ENCODE data around the gene ACO2.
A peak's percentile ranks its signal among the peaks of the same experiment; 100 is the strongest.
"Not testable (repeated sequence)": the region's sequence is repeated elsewhere in the genome, so short reads cannot be mapped to it uniquely, and the experiment has no call there.

Gene ACO2

DNA sequence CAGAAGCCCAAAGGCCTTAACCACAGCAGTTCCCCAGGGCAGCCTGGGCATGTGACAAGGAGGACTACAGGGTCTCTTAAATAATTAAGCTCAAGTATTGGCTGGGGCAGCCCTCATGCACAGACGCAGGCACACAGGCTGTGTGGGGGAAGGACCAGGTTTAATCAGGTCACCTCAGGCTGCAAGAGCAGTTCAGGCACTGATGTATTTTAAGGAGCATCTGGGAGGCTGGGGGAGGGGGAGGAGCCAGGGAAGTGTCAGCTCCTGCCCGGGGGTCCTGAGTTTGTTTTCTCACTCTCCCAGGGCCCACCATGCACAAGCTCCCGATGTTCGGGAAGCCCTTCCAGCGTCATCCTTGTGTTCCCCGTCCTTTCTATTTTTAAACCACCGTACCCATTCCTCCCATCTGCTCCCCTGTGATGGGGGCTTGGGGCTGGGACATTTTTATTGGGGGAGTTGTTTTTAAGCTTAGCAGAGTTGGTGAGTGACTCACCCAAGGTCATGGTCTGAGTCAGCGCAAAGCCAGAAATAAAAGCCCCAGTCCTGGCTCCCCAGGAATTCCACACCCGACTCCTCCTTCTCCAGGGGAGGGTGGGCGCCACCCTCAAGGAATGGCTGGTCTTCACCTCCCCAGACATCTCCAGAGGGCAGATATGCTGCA lies 94.3 kb downstream of the ACO2 start:
- Histone ChIP-seq H3K27ac (ENCODE audit: low read depth, low read length) (peak overlapping the region; percentile 71), H3K4me1 (ENCODE audit: control insufficient read depth, insufficient read depth, low read length) (peaks cover 35% of the 10 kb centered on the region), H3K9me3 (ENCODE audit: control insufficient read depth, insufficient read depth, low read length) (no peaks in the 10 kb centered on the region), H3K4me3 (ENCODE audit: low read depth, low read length) (no peak overlapping the region), H3K9ac (ENCODE audit: low read depth, low read length) (no peak overlapping the region), H3K27me3 (ENCODE audit: control insufficient read depth, insufficient read depth, low read length) (no peaks in the 10 kb centered on the region), H3K36me3 (ENCODE audit: control insufficient read depth, insufficient read depth, low read length) (no peaks in the 10 kb centered on the region)

DNA sequence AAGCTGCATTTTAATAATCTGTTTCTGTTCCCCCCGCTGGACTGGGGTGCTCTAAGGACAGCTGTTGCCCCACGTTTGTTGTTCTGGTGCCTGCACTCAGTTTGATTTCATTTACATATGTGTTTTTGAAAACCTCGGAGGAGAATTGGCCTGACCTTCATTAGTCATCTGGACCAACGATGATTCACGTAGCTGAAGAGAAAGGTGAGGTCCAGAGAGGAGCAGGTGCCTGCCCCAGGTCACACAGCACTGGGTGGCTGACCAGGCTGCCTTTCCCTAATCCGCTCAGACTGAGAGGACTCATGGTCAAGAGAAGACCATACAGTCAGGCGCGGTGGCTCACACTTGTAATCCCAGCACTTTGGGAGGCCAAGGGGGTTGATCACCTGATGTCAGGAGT lies 95.6 kb downstream of the ACO2 start:
- Histone ChIP-seq H3K9me3 (ENCODE audit: control insufficient read depth, insufficient read depth, low read length) (no peaks in the 10 kb centered on the region), H3K36me3 (ENCODE audit: control insufficient read depth, insufficient read depth, low read length) (no peaks in the 10 kb centered on the region), H3K27ac (ENCODE audit: low read depth, low read length) (no peak overlapping the region), H3K4me1 (ENCODE audit: control insufficient read depth, insufficient read depth, low read length) (peaks cover 35% of the 10 kb centered on the region), H3K4me3 (ENCODE audit: low read depth, low read length) (no peak overlapping the region), H3K9ac (ENCODE audit: low read depth, low read length) (no peak overlapping the region), H3K27me3 (ENCODE audit: control insufficient read depth, insufficient read depth, low read length) (no peaks in the 10 kb centered on the region)

DNA sequence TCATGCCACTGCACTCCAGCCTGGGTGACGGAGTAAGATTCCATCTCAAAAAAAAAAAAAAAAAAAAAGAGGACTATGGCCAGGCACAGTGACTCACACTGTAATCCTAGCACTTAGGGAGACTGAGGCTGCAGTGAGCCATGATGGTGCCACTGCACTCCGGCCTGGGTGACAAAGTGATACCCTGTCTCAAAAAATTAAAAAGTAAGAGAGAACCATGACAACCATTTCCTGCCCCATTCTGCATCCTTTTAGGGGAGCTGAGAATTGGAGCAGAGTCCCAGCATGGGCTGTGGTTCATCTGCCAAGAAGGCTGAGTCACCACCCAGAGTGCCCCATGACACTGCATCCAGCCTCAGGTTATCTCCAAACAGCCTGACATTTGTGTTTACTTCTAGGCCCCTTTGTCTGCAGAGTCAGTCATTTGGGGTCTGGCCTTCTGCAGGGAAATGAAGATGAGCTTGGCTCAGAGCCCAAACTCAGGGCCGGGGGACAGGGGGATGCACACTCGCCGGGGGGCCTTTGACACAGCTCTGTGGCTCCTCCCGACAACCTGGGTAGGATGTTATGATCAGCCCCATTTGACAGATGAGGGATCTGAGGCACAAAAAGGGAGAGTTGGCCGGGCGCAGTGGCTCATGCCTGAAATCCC lies 96.6 kb downstream of the ACO2 start:
- Histone ChIP-seq H3K27me3 (ENCODE audit: control insufficient read depth, insufficient read depth, low read length) (no peaks in the 10 kb centered on the region), H3K4me3 (ENCODE audit: low read depth, low read length) (no peak overlapping the region), H3K27ac (ENCODE audit: low read depth, low read length) (peak overlapping the region; percentile 73), H3K4me1 (ENCODE audit: control insufficient read depth, insufficient read depth, low read length) (peaks cover 29% of the 10 kb centered on the region), H3K36me3 (ENCODE audit: control insufficient read depth, insufficient read depth, low read length) (no peaks in the 10 kb centered on the region), H3K9ac (ENCODE audit: low read depth, low read length) (no peak overlapping the region), H3K9me3 (ENCODE audit: control insufficient read depth, insufficient read depth, low read length) (no peaks in the 10 kb centered on the region)

DNA sequence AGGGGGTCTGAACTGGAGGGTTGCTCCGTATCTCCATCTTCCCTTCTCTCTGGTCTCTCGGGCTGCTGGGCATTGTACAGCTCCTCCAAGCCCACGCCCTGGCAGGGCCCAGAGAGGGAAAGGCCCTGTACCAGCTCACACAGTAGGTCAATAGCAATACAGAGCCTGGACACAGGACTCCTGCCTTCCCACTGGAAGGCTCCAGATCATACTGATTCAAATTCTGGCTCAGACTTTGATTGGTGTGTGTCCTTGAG lies 98.5 kb downstream of the ACO2 start:
- Histone ChIP-seq H3K27ac (ENCODE audit: low read depth, low read length) (no peak overlapping the region), H3K4me3 (ENCODE audit: low read depth, low read length) (no peak overlapping the region), H3K9ac (ENCODE audit: low read depth, low read length) (no peak overlapping the region), H3K36me3 (ENCODE audit: control insufficient read depth, insufficient read depth, low read length) (no peaks in the 10 kb centered on the region), H3K4me1 (ENCODE audit: control insufficient read depth, insufficient read depth, low read length) (peaks cover 10% of the 10 kb centered on the region; the same call in 1 of the 2 replicates), H3K27me3 (ENCODE audit: control insufficient read depth, insufficient read depth, low read length) (no peaks in the 10 kb centered on the region), H3K9me3 (ENCODE audit: control insufficient read depth, insufficient read depth, low read length) (no peaks in the 10 kb centered on the region)

DNA sequence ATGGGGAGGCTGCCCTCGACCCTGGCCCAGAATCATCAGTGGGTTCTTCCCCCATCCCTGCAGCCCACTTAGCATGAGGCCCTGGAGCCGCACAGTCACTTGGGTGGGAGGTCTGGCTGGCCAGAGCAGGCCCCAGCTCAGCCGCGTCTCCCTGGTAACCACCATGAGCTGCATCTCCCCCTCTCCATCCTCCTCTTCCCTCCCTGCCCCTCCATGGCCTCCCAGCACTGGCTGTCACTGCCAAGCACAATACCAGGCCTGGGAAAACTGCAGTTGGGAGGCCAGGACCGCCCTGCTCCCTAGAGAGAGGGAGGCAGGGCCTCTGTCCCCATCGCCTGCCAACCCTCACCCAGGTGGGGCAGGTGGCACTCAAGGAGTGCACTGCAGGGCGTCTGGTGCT lies 99.9 kb downstream of the ACO2 start:
- H3K9me3 ChIP-seq (ENCODE audit: control insufficient read depth, insufficient read depth, low read length), result no peaks in the 10 kb centered on the region
- H3K4me1 ChIP-seq (ENCODE audit: control insufficient read depth, insufficient read depth, low read length), result no peaks in the 10 kb centered on the region
- H3K27ac ChIP-seq (ENCODE audit: low read depth, low read length), result no peak overlapping the region
- H3K4me3 ChIP-seq (ENCODE audit: low read depth, low read length), result no peak overlapping the region
- no peaks in the 10 kb centered on the region for H3K27me3 ChIP-seq (ENCODE audit: control insufficient read depth, insufficient read depth, low read length)
- no peaks in the 10 kb centered on the region for H3K36me3 ChIP-seq (ENCODE audit: control insufficient read depth, insufficient read depth, low read length)
- H3K9ac ChIP-seq (ENCODE audit: low read depth, low read length), result no peak overlapping the region

DNA sequence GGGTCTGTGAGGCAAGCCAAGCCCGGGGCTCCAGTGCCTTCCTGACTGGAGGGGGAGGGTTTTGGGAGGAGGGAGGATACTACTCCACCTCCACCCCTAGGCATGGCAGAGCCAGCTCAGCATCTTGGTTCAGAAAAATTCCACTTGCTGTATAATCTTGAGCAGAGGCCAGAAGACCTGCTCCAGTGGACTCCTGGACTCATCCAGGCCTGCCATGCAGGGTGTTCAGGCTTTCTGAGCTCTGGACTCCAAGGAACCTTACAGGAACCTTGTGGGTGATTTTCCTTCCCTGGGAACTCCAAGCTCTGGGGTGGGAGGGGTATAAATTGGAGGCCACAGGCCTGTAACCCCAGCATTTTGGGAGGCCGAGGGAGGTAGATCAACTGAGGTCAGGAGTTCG lies 101.3 kb downstream of the ACO2 start:
- Histone ChIP-seq H3K36me3 (ENCODE audit: control insufficient read depth, insufficient read depth, low read length) (no peaks in the 10 kb centered on the region), H3K4me1 (ENCODE audit: control insufficient read depth, insufficient read depth, low read length) (no peaks in the 10 kb centered on the region), H3K4me3 (ENCODE audit: low read depth, low read length) (no peak overlapping the region), H3K9me3 (ENCODE audit: control insufficient read depth, insufficient read depth, low read length) (no peaks in the 10 kb centered on the region), H3K9ac (ENCODE audit: low read depth, low read length) (no peak overlapping the region), H3K27ac (ENCODE audit: low read depth, low read length) (no peak overlapping the region), H3K27me3 (ENCODE audit: control insufficient read depth, insufficient read depth, low read length) (no peaks in the 10 kb centered on the region)

DNA sequence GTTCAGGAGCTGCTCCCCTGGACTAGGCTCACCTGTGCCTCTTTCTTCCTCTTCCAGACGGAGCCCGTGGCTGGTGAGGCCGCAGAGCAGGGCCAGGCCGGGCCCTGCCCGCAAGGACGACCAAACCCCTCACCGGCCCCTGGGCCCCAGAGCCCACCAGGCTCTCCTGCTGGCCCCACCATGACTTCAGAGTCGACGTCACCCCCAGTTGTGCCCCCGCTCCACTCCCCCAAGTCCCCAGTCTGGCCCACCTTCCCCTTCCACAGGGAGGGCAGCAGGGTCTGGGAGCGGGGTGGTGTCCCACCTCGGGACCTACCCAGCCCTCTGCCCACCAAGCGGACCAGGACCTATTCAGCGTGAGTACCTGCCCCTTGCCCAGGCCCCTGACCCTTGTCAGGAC lies 102.9 kb downstream of the ACO2 start:
- H3K27ac ChIP-seq (ENCODE audit: low read depth, low read length), result no peak overlapping the region
- no peaks in the 10 kb centered on the region for H3K36me3 ChIP-seq (ENCODE audit: control insufficient read depth, insufficient read depth, low read length)
- H3K9me3 ChIP-seq (ENCODE audit: control insufficient read depth, insufficient read depth, low read length), result no peaks in the 10 kb centered on the region
- no peak overlapping the region for H3K9ac ChIP-seq (ENCODE audit: low read depth, low read length)
- H3K27me3 ChIP-seq (ENCODE audit: control insufficient read depth, insufficient read depth, low read length), result no peaks in the 10 kb centered on the region
- no peaks in the 10 kb centered on the region for H3K4me1 ChIP-seq (ENCODE audit: control insufficient read depth, insufficient read depth, low read length)
- no peak overlapping the region for H3K4me3 ChIP-seq (ENCODE audit: low read depth, low read length)

DNA sequence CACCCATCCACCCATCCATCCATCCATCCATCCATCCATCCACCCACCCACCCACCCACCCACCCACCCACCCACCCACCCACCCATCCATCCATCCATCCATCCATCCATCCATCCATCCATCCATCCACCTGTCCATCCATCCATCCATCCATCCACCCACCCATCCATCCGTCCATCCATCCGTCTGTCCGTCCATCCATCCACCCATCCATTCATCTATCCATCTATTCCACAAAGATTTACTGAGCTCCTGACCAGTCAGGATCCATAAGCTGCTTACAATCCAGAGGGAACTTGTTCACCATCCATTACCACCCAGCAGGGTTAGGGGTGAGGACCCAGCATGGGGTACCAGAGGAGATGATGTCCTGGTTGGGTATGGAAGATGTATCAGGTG lies 103.4 kb downstream of the ACO2 start:
- not testable (repeated sequence) for H3K9ac ChIP-seq (ENCODE audit: low read depth, low read length); H3K9me3 ChIP-seq (ENCODE audit: control insufficient read depth, insufficient read depth, low read length); H3K4me3 ChIP-seq (ENCODE audit: low read depth, low read length); H3K4me1 ChIP-seq (ENCODE audit: control insufficient read depth, insufficient read depth, low read length); H3K27ac ChIP-seq (ENCODE audit: low read depth, low read length); H3K27me3 ChIP-seq (ENCODE audit: control insufficient read depth, insufficient read depth, low read length); H3K36me3 ChIP-seq (ENCODE audit: control insufficient read depth, insufficient read depth, low read length)

DNA sequence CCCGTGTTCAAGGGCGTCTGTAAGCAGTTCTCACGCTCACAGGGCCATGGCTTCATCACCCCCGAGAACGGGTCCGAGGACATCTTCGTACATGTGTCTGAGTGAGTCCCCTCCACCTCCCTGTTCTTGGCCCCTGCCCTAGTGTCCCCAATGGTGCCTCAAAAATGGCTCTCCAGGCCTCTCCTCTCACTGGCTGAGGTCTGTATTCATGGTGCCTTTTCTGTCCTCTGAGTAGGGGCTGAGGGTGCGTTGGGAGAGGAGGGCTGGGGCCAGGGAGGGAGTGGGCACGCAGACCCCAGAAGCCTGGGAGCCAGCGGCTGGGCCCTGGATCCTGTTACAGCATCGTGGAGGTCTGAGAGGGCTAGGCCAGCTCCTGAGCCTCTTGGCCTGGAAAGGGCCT lies 104.8 kb downstream of the ACO2 start:
- Histone ChIP-seq H3K4me3 (ENCODE audit: low read depth, low read length) (no peak overlapping the region), H3K9me3 (ENCODE audit: control insufficient read depth, insufficient read depth, low read length) (no peaks in the 10 kb centered on the region), H3K27ac (ENCODE audit: low read depth, low read length) (no peak overlapping the region), H3K9ac (ENCODE audit: low read depth, low read length) (no peak overlapping the region), H3K4me1 (ENCODE audit: control insufficient read depth, insufficient read depth, low read length) (no peaks in the 10 kb centered on the region), H3K27me3 (ENCODE audit: control insufficient read depth, insufficient read depth, low read length) (no peaks in the 10 kb centered on the region), H3K36me3 (ENCODE audit: control insufficient read depth, insufficient read depth, low read length) (no peaks in the 10 kb centered on the region)

DNA sequence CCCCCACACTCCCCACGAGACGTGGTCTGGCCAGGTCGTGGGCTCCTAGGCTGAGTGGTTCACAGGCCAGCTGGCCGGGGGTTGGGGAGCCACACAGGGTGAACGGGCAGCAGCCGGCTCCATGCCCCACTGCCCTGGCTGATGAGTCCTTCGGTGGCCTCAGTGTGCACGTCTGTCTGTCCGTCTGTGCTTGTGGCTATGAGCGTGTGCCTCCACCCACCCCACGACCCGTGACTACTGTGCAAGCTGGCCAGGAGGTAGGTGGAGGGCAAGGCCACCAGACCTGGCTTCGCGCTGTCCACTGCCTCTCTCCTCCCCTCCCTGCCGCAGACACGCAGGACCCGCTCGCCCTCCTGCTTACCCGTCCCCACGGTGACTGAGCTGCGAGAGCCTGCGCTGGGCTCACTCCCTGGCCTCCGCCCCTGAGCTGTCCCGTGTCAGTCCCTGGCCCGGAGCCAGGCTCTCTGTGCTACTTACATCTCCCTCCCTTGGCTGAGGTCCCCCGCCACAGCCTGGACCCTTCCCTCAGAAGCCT lies 106.0 kb downstream of the ACO2 start:
- Histone ChIP-seq H3K36me3 (ENCODE audit: control insufficient read depth, insufficient read depth, low read length) (no peaks in the 10 kb centered on the region), H3K9me3 (ENCODE audit: control insufficient read depth, insufficient read depth, low read length) (no peaks in the 10 kb centered on the region), H3K27ac (ENCODE audit: low read depth, low read length) (no peak overlapping the region), H3K9ac (ENCODE audit: low read depth, low read length) (no peak overlapping the region), H3K4me3 (ENCODE audit: low read depth, low read length) (no peak overlapping the region), H3K27me3 (ENCODE audit: control insufficient read depth, insufficient read depth, low read length) (no peaks in the 10 kb centered on the region), H3K4me1 (ENCODE audit: control insufficient read depth, insufficient read depth, low read length) (no peaks in the 10 kb centered on the region)

DNA sequence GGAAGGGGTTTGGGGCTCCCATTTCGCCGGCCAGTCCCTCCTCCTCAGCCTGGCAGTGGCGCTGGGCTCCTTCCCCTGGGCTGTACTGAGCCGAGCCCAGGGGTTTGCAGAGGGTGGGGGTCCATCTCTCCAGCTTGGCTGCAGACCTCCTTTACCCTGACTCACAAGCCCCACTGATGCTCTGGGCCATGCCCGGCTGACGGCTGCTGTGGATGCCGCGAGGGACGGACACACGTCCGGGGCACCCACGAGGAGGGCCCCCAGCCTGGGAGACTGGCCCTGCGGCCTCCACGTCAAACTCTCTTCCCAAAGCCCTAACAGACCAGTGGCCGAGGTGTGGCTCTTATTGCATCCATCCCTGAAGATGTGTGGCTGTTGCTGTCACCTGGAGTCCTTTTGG lies 106.6 kb downstream of the ACO2 start:
- Histone ChIP-seq H3K4me3 (ENCODE audit: low read depth, low read length) (no peak overlapping the region), H3K27ac (ENCODE audit: low read depth, low read length) (no peak overlapping the region), H3K9me3 (ENCODE audit: control insufficient read depth, insufficient read depth, low read length) (no peaks in the 10 kb centered on the region), H3K36me3 (ENCODE audit: control insufficient read depth, insufficient read depth, low read length) (no peaks in the 10 kb centered on the region), H3K9ac (ENCODE audit: low read depth, low read length) (no peak overlapping the region), H3K27me3 (ENCODE audit: control insufficient read depth, insufficient read depth, low read length) (no peaks in the 10 kb centered on the region), H3K4me1 (ENCODE audit: control insufficient read depth, insufficient read depth, low read length) (no peaks in the 10 kb centered on the region)

Measured in HUES48 (cell line).